Coronary artery (tissue), 2 donors: ENCODE data around the gene PRDM16.

ENCODE experiments used
- DNase-seq: peaks from one replicate; pipeline ENCODE4 v3.0.0-alpha.2; 2017; ENCODE audit warnings: low spot score
- H3K27ac ChIP-seq, 2 donors: fragments of 200-600 bp; sonication (generic); one replicate each; pipeline ENCODE4 v1.5.1; 2016 to 2019
- H3K4me3 ChIP-seq: fragments of 200-600 bp; sonication (generic); 2 replicates; pipeline ENCODE4 v1.5.1; 2016; ENCODE audit warnings: mild to moderate bottlenecking, moderate library complexity
- CTCF ChIP-seq: fragments of 200-600 bp; sonication (generic); IDR thresholded peaks from one replicate; pipeline ENCODE4 v1.5.1; 2019; ENCODE audit warnings: antibody characterized with exemption

PRDM16 gene

GRCh38 chr1:3050603-3051002 lies 18.4 kb upstream of the PRDM16 start:
- H3K4me3 ChIP-seq, result no peak overlapping the region
- DNase-seq, result peak; percentile 57
- no peak for TF ChIP-seq CTCF
- no peak overlapping the region for H3K27ac ChIP-seq

- Histone ChIP-seq H3K27ac (no peak overlapping the region), H3K4me3 (no peak overlapping the region)
- DNase-seq, result no peak
- no peak for TF ChIP-seq CTCF
Measured at GRCh38 chr1:3051270-3052268, 17.4 kb upstream of the PRDM16 start.

GRCh38 chr1:3052501-3052900 lies 16.5 kb upstream of the PRDM16 start:
- H3K27ac ChIP-seq, result no peak overlapping the region
- DNase-seq, result no peak
- H3K4me3 ChIP-seq, result no peak overlapping the region
- TF ChIP-seq CTCF, result no peak

GRCh38 chr1:3053366-3053980 lies 15.5 kb upstream of the PRDM16 start:
- peak; percentile 28 for DNase-seq
- no peak overlapping the region for H3K4me3 ChIP-seq
- H3K27ac ChIP-seq, result no peak overlapping the region
- no peak for TF ChIP-seq CTCF

- peak; percentile 41 for DNase-seq
- no peak for TF ChIP-seq CTCF
- no peak overlapping the region for H3K27ac ChIP-seq
- no peak overlapping the region for H3K4me3 ChIP-seq
Measured at GRCh38 chr1:3053986-3054385, 15.0 kb upstream of the PRDM16 start.

GRCh38 chr1:3054474-3054873 lies 14.5 kb upstream of the PRDM16 start:
- H3K27ac ChIP-seq, result no peak overlapping the region
- no peak overlapping the region for H3K4me3 ChIP-seq
- TF ChIP-seq CTCF, result no peak
- peak; percentile 46 for DNase-seq
